ENCODE data around the gene PLCB4.

Gene PLCB4

GRCh38 chr20:9287826-9288225, 218.9 kb downstream of the PLCB4 start:
- H3K4me3 ChIP-seq (ENCODE audit: low read length), result no peak overlapping the region
- DNase-seq (ENCODE audit: low read depth), result no peak
- TF ChIP-seq, protein P1, sequence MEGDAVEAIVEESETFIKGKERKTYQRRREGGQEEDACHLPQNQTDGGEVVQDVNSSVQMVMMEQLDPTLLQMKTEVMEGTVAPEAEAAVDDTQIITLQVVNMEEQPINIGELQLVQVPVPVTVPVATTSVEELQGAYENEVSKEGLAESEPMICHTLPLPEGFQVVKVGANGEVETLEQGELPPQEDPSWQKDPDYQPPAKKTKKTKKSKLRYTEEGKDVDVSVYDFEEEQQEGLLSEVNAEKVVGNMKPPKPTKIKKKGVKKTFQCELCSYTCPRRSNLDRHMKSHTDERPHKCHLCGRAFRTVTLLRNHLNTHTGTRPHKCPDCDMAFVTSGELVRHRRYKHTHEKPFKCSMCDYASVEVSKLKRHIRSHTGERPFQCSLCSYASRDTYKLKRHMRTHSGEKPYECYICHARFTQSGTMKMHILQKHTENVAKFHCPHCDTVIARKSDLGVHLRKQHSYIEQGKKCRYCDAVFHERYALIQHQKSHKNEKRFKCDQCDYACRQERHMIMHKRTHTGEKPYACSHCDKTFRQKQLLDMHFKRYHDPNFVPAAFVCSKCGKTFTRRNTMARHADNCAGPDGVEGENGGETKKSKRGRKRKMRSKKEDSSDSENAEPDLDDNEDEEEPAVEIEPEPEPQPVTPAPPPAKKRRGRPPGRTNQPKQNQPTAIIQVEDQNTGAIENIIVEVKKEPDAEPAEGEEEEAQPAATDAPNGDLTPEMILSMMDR (IDR thresholded peaks at IDR 0.05; ENCODE audit: insufficient read depth, low read depth, low read length, missing control alignments), result no peak

DNA sequence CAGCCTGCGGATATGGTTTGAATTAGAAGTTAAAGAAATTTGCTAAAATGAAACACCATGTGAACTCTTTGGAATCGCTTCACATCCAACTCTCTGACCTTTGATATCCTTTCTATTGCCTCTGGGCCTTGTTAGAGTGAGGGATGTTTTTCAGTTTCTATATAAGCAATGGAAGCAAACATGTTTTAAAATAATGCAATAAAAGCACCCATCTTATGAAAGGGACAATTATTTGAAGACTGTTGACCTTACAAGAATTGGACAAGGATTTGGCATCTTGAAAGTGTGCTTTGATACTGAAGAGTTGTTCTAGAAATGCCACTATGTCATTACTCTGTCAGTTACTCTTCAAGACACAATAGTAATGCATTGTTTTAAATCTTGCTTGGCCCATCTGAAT, 221.4 kb downstream of the PLCB4 start:
- H3K4me3 ChIP-seq (ENCODE audit: low read length), result no peak overlapping the region
- DNase-seq (ENCODE audit: low read depth), result no peak
- TF ChIP-seq, protein P1 (IDR thresholded peaks at IDR 0.05; ENCODE audit: insufficient read depth, low read depth, low read length, missing control alignments), result no peak

DNA sequence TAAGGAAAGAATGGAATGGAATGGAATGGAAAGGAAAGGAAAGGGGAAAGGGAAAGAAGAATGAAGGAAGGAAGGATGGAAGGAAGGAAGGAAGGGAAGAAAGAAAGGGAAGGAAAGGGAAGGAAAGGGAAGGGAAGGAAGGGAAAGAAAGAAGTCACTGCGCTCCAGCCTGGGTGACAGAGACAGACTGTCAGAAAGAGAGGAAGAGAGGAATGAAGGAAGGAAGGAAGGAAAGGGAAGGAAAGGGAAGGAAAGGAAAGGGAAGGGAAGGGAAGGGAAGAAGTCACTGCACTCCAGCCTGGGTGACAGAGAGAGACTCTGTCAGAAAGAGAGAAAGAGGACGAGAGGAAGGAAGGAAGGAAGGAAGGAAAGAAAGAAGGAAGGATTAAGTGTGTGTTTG, 224.3 kb downstream of the PLCB4 start:
- no peak for DNase-seq (ENCODE audit: low read depth)
- H3K4me3 ChIP-seq (ENCODE audit: low read length), result no peak overlapping the region
- TF ChIP-seq, protein P1 (IDR thresholded peaks at IDR 0.05; ENCODE audit: insufficient read depth, low read depth, low read length, missing control alignments), result no peak

GRCh38 chr20:9294041-9294440, 225.2 kb downstream of the PLCB4 start:
- TF ChIP-seq, protein P1 (IDR thresholded peaks at IDR 0.05; ENCODE audit: insufficient read depth, low read depth, low read length, missing control alignments), result no peak
- no peak overlapping the region for H3K4me3 ChIP-seq (ENCODE audit: low read length)
- peak; percentile 77 for DNase-seq (ENCODE audit: low read depth)

DNA sequence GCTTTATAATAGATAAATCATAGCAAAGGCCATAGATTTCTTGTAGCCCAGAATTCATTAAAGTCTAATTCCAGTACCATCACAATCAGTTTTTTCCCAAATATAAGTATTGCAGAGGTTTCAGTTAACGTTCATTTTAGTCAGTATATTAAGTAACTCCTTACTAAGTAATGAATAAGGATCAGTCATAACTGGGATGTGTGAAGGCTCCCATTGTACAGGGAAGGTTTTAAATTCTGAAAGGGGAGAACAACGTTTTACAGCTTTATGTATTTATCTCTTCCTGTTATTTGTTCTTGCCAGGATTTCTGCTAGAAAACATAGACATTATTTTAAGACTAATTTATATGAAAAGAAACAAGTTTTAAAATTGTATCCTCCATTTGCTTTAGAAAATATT, 230.0 kb downstream of the PLCB4 start:
- H3K4me3 ChIP-seq (ENCODE audit: low read length), result no peak overlapping the region
- DNase-seq (ENCODE audit: low read depth), result peak; percentile 26
- TF ChIP-seq, protein P1 (IDR thresholded peaks at IDR 0.05; ENCODE audit: insufficient read depth, low read depth, low read length, missing control alignments), result no peak

GRCh38 chr20:9300080-9300479, 231.2 kb downstream of the PLCB4 start:
- TF ChIP-seq, protein P1 (IDR thresholded peaks at IDR 0.05; ENCODE audit: insufficient read depth, low read depth, low read length, missing control alignments), result no peak
- no peak overlapping the region for H3K4me3 ChIP-seq (ENCODE audit: low read length)
- no peak for DNase-seq (ENCODE audit: low read depth)

DNA sequence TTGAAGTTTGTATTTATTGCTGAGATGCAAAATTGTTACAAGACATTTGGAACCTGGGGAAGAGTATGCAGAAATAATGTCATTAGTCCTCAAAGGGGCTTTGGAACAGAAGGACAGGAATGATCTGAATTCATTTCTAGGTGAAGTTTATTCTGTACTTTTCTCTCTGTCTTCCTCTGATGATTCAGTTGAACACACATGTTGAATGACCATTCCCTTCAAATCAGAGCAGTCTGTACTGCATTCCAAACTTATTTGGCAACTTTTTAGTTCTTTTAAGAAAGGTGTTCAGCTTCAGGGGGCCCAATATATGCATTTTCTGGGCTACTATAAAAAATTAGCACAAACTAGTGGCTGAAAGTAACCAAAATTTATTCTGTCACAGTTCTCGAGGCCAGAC, 231.6 kb downstream of the PLCB4 start:
- peak; percentile 40 for DNase-seq (ENCODE audit: low read depth)
- TF ChIP-seq, protein P1 (IDR thresholded peaks at IDR 0.05; ENCODE audit: insufficient read depth, low read depth, low read length, missing control alignments), result no peak
- no peak overlapping the region for H3K4me3 ChIP-seq (ENCODE audit: low read length)
